NCI-H1105 (cell line): ENCODE data around the gene CHRNB4.
"Not testable (repeated sequence)": the region's sequence is repeated elsewhere in the genome, so short reads cannot be mapped to it uniquely, and the experiment has no call there.

Source experiments
- DNase-seq: peaks from one replicate; lab custom pipeline; 2025; lab: John Stamatoyannopoulos, UW

Gene CHRNB4

DNA sequence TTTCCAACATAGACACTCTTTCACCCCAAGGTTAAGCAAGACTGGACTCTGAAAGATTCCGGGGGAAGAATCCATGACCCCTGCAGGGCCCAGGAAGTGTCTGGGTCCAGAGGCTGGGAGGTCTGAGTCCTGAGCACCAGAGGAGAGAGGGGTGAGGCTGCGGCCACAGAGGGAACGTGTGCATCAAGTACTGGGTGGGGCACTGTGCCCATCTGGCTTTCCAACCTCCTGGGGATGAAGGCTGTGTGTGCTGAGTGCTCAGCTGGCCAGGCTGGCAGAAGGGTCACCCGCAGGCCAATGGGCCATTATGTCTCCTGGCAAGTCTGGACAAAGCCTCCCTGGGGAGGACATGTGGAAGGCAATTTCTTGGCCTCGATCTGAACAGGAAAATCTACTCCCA, 23.5 kb downstream of the CHRNB4 start:
- DNase-seq = no peak

DNA sequence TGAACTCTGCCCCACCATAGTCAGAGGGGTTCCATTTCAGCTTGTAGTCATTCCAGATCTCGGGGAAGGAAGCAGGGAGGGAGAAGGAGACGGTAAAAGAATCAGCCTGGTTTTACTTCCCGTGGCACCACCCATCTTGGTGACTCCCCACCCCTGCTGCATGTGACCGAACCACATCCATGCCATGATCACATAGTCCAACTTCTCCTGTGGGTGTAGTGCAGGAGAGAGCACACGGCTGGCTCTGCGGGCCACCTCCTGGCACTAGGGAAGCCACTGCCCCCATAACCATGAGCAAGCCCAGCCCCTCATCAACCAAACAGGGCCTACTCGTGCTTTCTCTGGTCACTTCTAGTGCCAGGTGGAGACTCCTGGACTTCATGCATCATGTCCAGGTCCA, 23.9 kb downstream of the CHRNB4 start:
- DNase-seq = no peak

DNA sequence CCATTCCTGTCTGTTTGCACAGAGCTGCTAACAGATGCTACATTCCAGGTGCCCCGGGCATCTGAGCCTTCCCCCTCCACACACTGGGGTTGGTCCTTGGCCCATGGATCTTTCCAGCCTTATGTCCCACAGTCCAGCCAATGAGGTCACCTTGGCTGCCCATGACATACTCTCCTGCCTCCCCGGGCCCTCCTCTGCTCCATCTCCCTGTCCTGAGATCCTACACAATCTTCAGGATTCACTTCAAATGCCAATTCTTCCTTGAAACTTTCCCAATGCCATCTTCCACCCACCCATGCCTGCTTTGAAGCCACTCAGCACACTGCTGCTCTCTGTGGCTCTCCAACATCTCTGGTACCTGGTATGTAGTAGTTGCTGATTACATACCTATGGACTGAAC, 24.5 kb downstream of the CHRNB4 start:
- DNase-seq = no peak

DNA sequence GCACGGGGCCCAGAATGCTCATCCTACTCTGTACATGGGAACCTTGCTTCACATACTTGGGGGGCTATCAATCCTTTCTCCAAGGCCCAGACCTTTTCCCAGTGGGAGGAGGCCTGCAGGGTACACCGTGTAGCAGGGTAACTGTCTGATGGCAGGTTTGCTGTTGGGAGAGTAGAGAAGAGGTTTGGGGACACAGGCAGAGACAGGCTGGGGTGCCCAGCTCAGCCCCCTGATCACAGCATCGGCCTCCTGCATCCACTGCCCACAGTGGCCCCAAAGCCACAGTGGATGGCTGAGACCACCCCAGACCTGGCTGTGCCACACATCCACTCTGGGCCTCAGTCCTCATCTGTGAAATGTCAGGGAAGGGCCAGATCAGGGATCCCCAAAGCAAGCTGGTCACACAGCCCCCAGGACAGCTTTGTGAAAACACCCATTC, 25.8 kb downstream of the CHRNB4 start:
- DNase-seq = no peak

DNA sequence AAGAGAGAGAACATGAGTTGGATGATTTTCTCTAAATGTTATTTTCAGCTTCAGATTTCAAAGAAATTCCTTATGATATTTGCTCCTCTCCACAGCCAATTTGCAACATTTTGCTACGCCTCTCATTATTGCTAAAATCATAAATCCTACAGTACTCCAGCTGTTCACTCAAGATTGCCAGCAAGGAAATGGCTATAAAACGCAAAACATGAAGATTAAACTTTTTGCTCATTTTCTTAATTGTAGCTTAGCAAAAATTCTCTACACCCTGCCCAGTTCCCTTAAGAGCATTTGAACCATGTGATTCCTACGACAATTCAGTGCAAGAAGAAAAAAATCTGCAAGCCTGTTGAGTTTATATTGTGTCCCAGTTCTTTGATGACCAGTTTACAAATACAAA, 27.0 kb downstream of the CHRNB4 start:
- no peak for DNase-seq

DNA sequence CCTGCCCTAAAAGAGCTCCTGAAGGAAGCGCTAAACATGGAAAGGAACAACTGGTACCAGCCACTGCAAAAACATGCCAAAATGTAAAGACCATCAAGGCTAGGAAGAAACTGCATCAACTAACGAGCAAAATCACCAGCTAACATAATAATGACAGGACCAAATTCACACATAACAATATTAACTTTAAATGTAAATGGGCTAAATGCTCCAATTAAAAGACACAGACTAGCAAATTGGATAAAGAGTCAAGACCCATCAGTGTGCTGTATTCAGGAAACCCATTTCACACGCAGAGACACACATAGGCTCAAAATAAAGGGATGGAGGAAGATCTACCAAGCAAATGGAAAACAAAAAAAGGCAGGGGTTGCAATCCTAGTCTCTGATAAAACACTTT, 31.5 kb downstream of the CHRNB4 start:
- DNase-seq = not testable (repeated sequence)

DNA sequence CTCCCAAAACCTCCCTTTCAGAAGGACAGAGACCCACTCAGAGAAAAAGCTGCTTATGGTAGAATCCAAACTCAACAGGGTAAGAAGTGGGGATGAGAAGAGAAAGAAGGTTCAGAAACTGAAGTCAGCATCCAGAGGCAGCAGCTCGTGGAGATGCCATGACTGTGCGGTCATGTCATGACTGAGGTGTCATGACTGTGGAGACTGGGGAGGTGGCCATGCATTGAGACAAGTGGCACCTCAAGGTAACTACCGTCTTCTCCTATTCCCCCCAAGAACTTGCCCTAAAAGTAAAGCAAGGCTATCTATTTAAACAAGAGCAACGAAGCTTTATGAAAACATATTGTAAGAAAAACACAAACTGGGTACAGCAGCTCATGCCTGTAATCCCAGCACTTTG, 35.3 kb downstream of the CHRNB4 start:
- no peak for DNase-seq

DNA sequence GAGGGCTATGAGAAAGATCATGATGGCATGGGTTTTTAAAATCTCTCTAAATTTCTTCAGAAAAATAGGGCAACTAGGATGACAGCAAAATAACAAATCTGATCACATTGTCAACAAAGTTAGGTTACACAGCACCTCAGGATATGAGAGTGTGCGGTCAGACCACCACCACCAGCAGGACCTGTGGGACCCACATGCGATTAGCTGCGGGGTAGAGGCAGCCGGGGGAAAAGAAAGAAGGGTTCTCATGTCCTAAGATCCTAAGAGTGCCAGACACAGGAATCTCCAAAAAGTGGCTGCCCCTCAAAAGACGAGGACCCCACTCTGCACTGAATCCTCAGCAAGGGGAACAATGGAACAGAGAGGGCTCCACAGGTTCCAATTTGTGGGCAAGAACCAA, 35.8 kb downstream of the CHRNB4 start:
- no peak for DNase-seq

DNA sequence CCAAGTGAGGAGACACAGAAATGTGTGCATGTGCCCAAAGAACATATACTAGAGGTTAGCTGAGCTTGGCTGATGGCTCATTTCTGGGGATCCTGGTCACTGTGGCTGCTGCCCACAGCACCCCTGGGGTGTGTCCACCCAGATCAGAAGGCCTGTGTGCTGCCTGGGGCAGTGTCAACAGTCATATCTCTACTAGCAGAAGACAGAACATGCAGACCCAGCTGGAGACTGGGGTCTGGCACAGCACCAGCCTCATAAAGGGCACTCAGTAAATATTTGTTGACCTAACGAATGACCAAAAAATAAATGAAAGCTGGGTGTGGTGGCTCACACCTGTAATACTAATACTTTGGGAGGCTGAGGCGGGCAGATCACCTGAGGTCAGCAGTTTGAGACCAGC, 36.6 kb downstream of the CHRNB4 start:
- DNase-seq = no peak

DNA sequence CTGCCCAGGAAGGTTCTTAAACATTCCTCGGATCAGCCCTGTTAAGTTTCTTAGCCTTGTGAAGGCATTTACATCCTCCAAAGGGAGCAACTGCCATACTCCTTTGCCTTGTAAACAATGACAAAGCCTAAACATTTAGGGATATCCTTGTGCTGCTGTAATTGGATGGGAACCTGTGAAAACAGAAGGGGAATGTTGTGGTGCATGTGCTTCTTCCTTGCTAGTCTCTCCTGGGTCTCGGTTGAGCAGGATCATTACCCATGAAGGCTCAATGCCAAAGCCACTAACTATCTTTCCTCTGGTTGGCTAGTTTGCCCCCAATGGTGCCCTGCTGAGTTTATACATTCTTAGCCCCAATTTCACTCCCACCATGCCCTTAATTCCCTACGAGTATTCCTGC, 37.5 kb downstream of the CHRNB4 start:
- DNase-seq = no peak

DNA sequence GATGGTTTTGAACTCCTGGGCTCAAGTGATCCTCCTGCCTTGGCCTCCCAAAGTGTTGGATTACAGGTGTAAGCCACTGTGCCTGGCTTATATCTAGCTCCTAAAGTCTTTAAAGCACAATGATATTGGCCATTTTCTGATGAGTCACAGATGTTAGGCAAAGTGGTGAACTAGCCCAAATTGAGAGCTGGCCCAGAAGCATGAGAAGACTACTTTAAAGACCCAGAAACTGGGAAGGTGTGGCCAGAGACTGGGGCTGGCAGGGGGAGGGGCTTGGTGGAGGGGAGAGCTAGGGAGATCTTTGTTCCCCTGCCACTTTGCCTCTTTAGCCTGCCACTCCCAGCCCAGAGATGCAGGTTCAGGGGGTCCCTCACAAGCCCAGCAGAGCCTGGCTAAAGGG, 41.8 kb downstream of the CHRNB4 start:
- DNase-seq = no peak

DNA sequence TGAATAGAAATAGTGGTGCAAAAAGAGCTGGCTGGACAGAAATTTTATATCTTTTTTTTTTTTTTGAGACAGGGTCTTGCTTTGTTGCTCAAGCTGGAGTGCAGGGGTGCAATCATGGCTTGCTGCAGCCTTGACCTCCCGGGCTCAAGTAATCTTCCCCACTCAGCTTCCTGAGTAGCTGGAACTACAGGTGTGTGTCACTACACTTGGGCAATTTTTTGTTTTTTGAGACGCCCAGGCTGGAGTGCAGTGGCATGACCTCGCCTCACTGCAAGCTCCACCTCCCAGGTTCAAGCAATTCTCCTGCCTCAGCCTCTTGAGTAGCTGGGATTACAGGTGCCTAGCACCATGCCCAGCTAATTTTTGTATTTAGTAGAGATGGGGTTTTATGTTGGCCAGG, 42.7 kb downstream of the CHRNB4 start:
- no peak for DNase-seq

DNA sequence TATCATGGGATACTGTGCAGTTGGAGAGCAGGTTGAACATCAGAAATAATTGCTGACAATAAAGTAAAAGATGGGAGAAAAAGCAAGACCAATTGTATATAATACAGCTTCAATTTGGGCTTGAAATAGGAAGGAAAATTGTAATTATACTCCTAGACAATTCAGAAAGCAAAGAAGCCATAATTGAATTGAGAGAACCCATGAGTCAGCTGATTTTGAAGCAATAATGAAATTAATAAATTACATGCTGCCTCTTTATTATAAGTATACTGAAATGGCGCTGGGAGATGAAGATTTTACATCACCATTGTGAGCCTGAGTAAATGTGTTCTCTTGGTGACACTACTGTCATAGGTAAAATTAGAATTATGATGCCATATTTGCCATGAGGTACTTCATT, 43.4 kb downstream of the CHRNB4 start:
- DNase-seq = no peak

DNA sequence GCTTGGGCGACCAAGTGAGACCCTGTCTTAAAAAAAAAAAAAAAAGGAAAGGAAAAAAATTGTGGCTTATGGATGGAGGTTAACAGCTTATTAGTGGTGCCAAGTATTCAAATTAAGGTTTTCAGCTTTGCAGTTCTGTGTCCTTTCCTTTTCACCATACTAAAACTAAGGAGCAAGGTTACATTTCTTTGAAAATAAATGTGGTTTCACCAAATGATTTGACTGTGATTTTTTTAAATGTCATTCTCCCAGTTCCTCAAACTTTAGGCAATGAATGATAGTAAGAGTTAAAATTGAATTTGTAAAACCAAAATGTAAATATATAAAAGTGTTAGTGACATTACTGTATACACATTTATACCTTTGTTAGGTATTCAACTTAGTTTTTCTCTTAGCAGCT, 66.1 kb downstream of the CHRNB4 start:
- no peak for DNase-seq
